GM12864 (cell line): ENCODE results near the gene LPP.

Experiments
- DNase-seq: peaks from one replicate; pipeline ENCODE4 v3.0.0-alpha.2; 2011; ENCODE audit warnings: low read depth
- H3K4me3 ChIP-seq: 2 replicates; pipeline ENCODE4 v1.5.1; 2011; ENCODE audit warnings: mild to moderate bottlenecking, low read depth, low read length, control low read depth
- CTCF ChIP-seq: IDR thresholded peaks from 2 replicates; pipeline ENCODE4 v1.5.1; 2011; ENCODE audit warnings: low read depth, mild to moderate bottlenecking, moderate library complexity, low read length, control low read depth, inconsistent platforms; ENCODE audit errors: missing control alignments

LPP gene

GRCh38 chr3:188617270-188617669, 463.3 kb downstream of the LPP start:
- H3K4me3 ChIP-seq, result no peak overlapping the region
- DNase-seq, result no peak
- no peak for TF ChIP-seq CTCF

GRCh38 chr3:188617988-188618701, 464.2 kb downstream of the LPP start:
- TF ChIP-seq CTCF, result no peak
- H3K4me3 ChIP-seq, result no peak overlapping the region
- no peak for DNase-seq

- H3K4me3 ChIP-seq, result no peak overlapping the region
- no peak for DNase-seq
- no peak for TF ChIP-seq CTCF
Observed at GRCh38 chr3:188620752-188621151, 466.8 kb downstream of the LPP start.

- no peak for DNase-seq
- no peak overlapping the region for H3K4me3 ChIP-seq
- no peak for TF ChIP-seq CTCF
Observed at GRCh38 chr3:188624384-188624783, 470.4 kb downstream of the LPP start.

- no peak for TF ChIP-seq CTCF
- no peak for DNase-seq
Observed at GRCh38 chr3:188624828-188625227, 470.9 kb downstream of the LPP start.

GRCh38 chr3:188627652-188628051, 473.7 kb downstream of the LPP start:
- no peak for DNase-seq
- no peak overlapping the region for H3K4me3 ChIP-seq

More at GRCh38 chr3:188624828-188625227, 470.9 kb downstream of the LPP start:
- H3K4me3 ChIP-seq, result no peak overlapping the region

More at GRCh38 chr3:188627652-188628051, 473.7 kb downstream of the LPP start:
- TF ChIP-seq CTCF, result no peak
